H9 (cell line): ENCODE measurements around the gene NOTCH1. TPM values are rescaled to one million over a fixed set of nuclear protein-coding genes. Genes with fewer than 3 reads are reported as not detected.

ENCODE experiments used
- DNase-seq: peaks from one replicate; pipeline ENCODE4 v3.0.0-alpha.2; 2017
- H2AFZ ChIP-seq: one replicate; pipeline ENCODE4 v1.6.1; 2013; ENCODE audit warnings: mild to moderate bottlenecking, low read length, control low read depth, moderate library complexity
- H2AK5ac ChIP-seq: 2 replicates; pipeline ENCODE4 v1.6.1; 2013; ENCODE audit warnings: low read length, control low read depth, mixed read lengths; ENCODE audit not compliant: insufficient read length
- H2BK120ac ChIP-seq: one replicate; pipeline ENCODE4 v1.6.1; 2013; ENCODE audit warnings: low read depth, mild to moderate bottlenecking, low read length, control low read depth, inconsistent platforms; ENCODE audit not compliant: poor library complexity, severe bottlenecking
- H2BK12ac ChIP-seq: 2 replicates; pipeline ENCODE4 v1.6.1; 2013; ENCODE audit warnings: low read length, control low read depth, mixed read lengths, low read depth; ENCODE audit not compliant: insufficient read length
- H2BK15ac ChIP-seq: 2 replicates; pipeline ENCODE4 v1.6.1; 2013; ENCODE audit warnings: low read depth, low read length, control low read depth
- H2BK20ac ChIP-seq: one replicate; pipeline ENCODE4 v1.6.1; 2013; ENCODE audit warnings: low read depth, mild to moderate bottlenecking, low read length, control low read depth, inconsistent platforms; ENCODE audit not compliant: poor library complexity, severe bottlenecking
- H2BK5ac ChIP-seq: 2 replicates; pipeline ENCODE4 v1.6.1; 2013; ENCODE audit warnings: low read length, control low read depth, mixed read lengths; ENCODE audit not compliant: insufficient read length
- H3K14ac ChIP-seq: 2 replicates; pipeline ENCODE4 v1.6.1; 2013; ENCODE audit warnings: low read length, control low read depth; ENCODE audit not compliant: insufficient read depth
- H3K18ac ChIP-seq: 2 replicates; pipeline ENCODE4 v1.6.1; 2013; ENCODE audit warnings: low read depth, mild to moderate bottlenecking, mixed read lengths, low read length, control low read depth; ENCODE audit not compliant: insufficient read length
- H3K23ac ChIP-seq: 2 replicates; pipeline ENCODE4 v1.6.1; 2013; ENCODE audit warnings: low read length, control low read depth, mixed read lengths, low read depth; ENCODE audit not compliant: insufficient read length
- H3K23me2 ChIP-seq: 2 replicates; pipeline ENCODE4 v1.6.1; 2013; ENCODE audit warnings: low read depth, mild to moderate bottlenecking, mixed read lengths, low read length, control low read depth; ENCODE audit not compliant: insufficient read length, poor library complexity, severe bottlenecking
- H3K27ac ChIP-seq: 2 replicates; pipeline ENCODE4 v1.5.1; 2013; ENCODE audit warnings: low read length, control low read depth, mixed read lengths, low read depth; ENCODE audit not compliant: insufficient read length
- H3K27me3 ChIP-seq: 2 replicates; pipeline ENCODE4 v1.6.1; 2013; ENCODE audit warnings: low read length, control low read depth, inconsistent platforms; ENCODE audit not compliant: insufficient read depth
- H3K4ac ChIP-seq: 2 replicates; pipeline ENCODE4 v1.6.1; 2013; ENCODE audit warnings: low read depth, mild to moderate bottlenecking, control low read depth, inconsistent platforms, low read length, moderate library complexity
- H3K4me1 ChIP-seq: 2 replicates; pipeline ENCODE4 v1.6.1; 2013; ENCODE audit warnings: low read length, control low read depth, inconsistent platforms; ENCODE audit not compliant: insufficient read depth
- H3K4me2 ChIP-seq: 2 replicates; pipeline ENCODE4 v1.6.1; 2013; ENCODE audit warnings: low read length, control low read depth, mixed read lengths; ENCODE audit not compliant: insufficient read length, insufficient read depth
- H3K56ac ChIP-seq: 2 replicates; pipeline ENCODE4 v1.6.1; 2013; ENCODE audit warnings: low read depth, mild to moderate bottlenecking, mixed read lengths, low read length, control low read depth; ENCODE audit not compliant: insufficient read length
- H3K79me1 ChIP-seq: 2 replicates; pipeline ENCODE4 v1.6.1; 2013; ENCODE audit warnings: low read depth, mild to moderate bottlenecking, moderate library complexity, low read length, control low read depth, inconsistent platforms; ENCODE audit not compliant: insufficient read depth, poor library complexity, severe bottlenecking
- H3K79me2 ChIP-seq: 2 replicates; pipeline ENCODE4 v1.6.1; 2013; ENCODE audit warnings: low read length, control low read depth, inconsistent platforms; ENCODE audit not compliant: insufficient read depth
- H3K9ac ChIP-seq: 2 replicates; pipeline ENCODE4 v1.6.1; 2013; ENCODE audit warnings: low read length, control low read depth, mixed read lengths; ENCODE audit not compliant: insufficient read length; ENCODE audit errors: extremely low read depth
- H3K9me3 ChIP-seq: one replicate; pipeline ENCODE4 v1.6.1; 2013; ENCODE audit warnings: low read depth, low read length, inconsistent platforms; ENCODE audit not compliant: control insufficient read depth
- H3T11ph ChIP-seq: one replicate; pipeline ENCODE4 v1.6.1; 2013; ENCODE audit warnings: mild to moderate bottlenecking, low read length, control low read depth, inconsistent platforms
- H4K20me1 ChIP-seq: one replicate; pipeline ENCODE4 v1.6.1; 2013; ENCODE audit not compliant: control insufficient read depth, insufficient read length, insufficient read depth
- H4K5ac ChIP-seq: 2 replicates; pipeline ENCODE4 v1.6.1; 2013; ENCODE audit warnings: low read depth, mild to moderate bottlenecking, mixed read lengths, low read length, control low read depth; ENCODE audit not compliant: insufficient read length
- H4K8ac ChIP-seq: replicated peaks from 2 replicates; pipeline ENCODE4 v1.6.1; 2013; ENCODE audit warnings: low read length, control low read depth, mixed read lengths, low read depth; ENCODE audit not compliant: insufficient read length
- H4K91ac ChIP-seq: 2 replicates; pipeline ENCODE4 v1.6.1; 2013; ENCODE audit warnings: low read depth, mild to moderate bottlenecking, moderate library complexity, mixed read lengths, low read length, control low read depth; ENCODE audit not compliant: insufficient read length
- H3K27ac Mint-ChIP-seq, 3 experiments: 2 replicates in 2 of 3; 3 replicates in 1 of 3; pipeline ENCODE4 v1.8.0; 2020 to 2021; ENCODE audit warnings: mixed read lengths in 3 of 3, mild to moderate bottlenecking in 1 of 3, moderate library complexity in 1 of 3
- H3K27me3 Mint-ChIP-seq: 2 replicates; pipeline ENCODE4 v1.8.0; 2021; ENCODE audit warnings: low read depth, mild to moderate bottlenecking, moderate library complexity, mixed read lengths
- H3K36me3 Mint-ChIP-seq, 3 experiments: 2 replicates in 2 of 3; 3 replicates in 1 of 3; pipeline ENCODE4 v1.8.0; 2020 to 2021; ENCODE audit warnings: low read depth in 3 of 3, mixed read lengths in 3 of 3; ENCODE audit not compliant: insufficient read depth in 1 of 3
- H3K4me1 Mint-ChIP-seq, 2 experiments: 2 replicates each; pipeline ENCODE4 v1.8.0; 2020; ENCODE audit warnings: mixed read lengths in 2 of 2
- H3K4me3 Mint-ChIP-seq, 2 experiments: 2 replicates in 1 of 2; 3 replicates in 1 of 2; pipeline ENCODE4 v1.8.0; 2020 to 2021; ENCODE audit warnings: mild to moderate bottlenecking in 2 of 2, mixed read lengths in 2 of 2, moderate library complexity in 1 of 2
- H3K9me3 Mint-ChIP-seq, 2 experiments: 2 replicates in 1 of 2; 3 replicates in 1 of 2; pipeline ENCODE4 v1.8.0; 2020; ENCODE audit warnings: mild to moderate bottlenecking in 2 of 2, mixed read lengths in 2 of 2, moderate library complexity in 1 of 2
- CTCF ChIP-seq: fragments of 200-600 bp; sonication (generic); conservative IDR thresholded peaks from 3 replicates; pipeline ENCODE4 v1.8.0; 2021; ENCODE audit warnings: antibody characterized with exemption, mild to moderate bottlenecking
- WGBS: extraction: QIAGEN DNeasy Blood & Tissue Kit; methylation state at CpG from one replicate; pipeline ENCODE4 v1.1.7; 2013; ENCODE audit warnings: missing lambda C conversion rate, low lambda C conversion rate, mixed read lengths; ENCODE audit not compliant: insufficient read length; ENCODE audit errors: extremely low coverage; 5-methylcytosine and 5-hydroxymethylcytosine counted together
- total RNA-seq: library from RNA; stranded (reverse); gene quantifications from 2 replicates; pipeline ENCODE4 v1.2.1, GENCODE V29; 2021

NOTCH1 gene
- total RNA-seq, 1 experiment from 2014 or later: 71.6 TPM

- no peaks in the 10 kb centered on the region for H3K9me3 ChIP-seq
- WGBS: no CpG with 5 or more reads among the region's 38 CpGs
- no peak overlapping the region for H3K14ac ChIP-seq
- no peak overlapping the region for H2BK5ac ChIP-seq
- no peak overlapping the region for H3K18ac ChIP-seq
- no peak overlapping the region for H2BK120ac ChIP-seq
- H4K91ac ChIP-seq: no peak overlapping the region
- H3K79me2 ChIP-seq: no peaks in the 10 kb centered on the region
- H3K27ac Mint-ChIP-seq: no peak overlapping the region
- no peaks in the 10 kb centered on the region for H3K9me3 Mint-ChIP-seq
- no peaks in the 10 kb centered on the region for H4K20me1 ChIP-seq
- no peak overlapping the region for H3K4me2 ChIP-seq
- no peak overlapping the region for H3K9ac ChIP-seq
- no peaks in the 10 kb centered on the region for H3K23me2 ChIP-seq
- no peaks in the 10 kb centered on the region for H3K27me3 ChIP-seq
- no peak overlapping the region for H3K4ac ChIP-seq
- no peak overlapping the region for H3K23ac ChIP-seq
- H3K4me1 Mint-ChIP-seq: no peaks in the 10 kb centered on the region
- no peak overlapping the region for H3K27ac ChIP-seq
- no peak overlapping the region for H2AFZ ChIP-seq
- no peak for TF ChIP-seq CTCF
- H3K56ac ChIP-seq: no peak overlapping the region
- H2BK12ac ChIP-seq: no peak overlapping the region
- no peak overlapping the region for H4K8ac ChIP-seq
- H3K27me3 Mint-ChIP-seq: no peaks in the 10 kb centered on the region
- no peaks in the 10 kb centered on the region for H3K79me1 ChIP-seq
- H3K4me1 ChIP-seq: no peaks in the 10 kb centered on the region
- no peak overlapping the region for H2BK20ac ChIP-seq
- H2AK5ac ChIP-seq: no peak overlapping the region
- H4K5ac ChIP-seq: no peak overlapping the region
- no peak overlapping the region for H2BK15ac ChIP-seq
- H3T11ph ChIP-seq: no peak overlapping the region
- DNase-seq: no peak
- no peak overlapping the region for H3K4me3 Mint-ChIP-seq
- peaks cover 12 to 64% (median 61%) of the 10 kb centered on the region in 3 experiments; a peak in 6 of 7 replicates for H3K36me3 Mint-ChIP-seq
Measured at GRCh38 chr9:136502196-136502595, 43.7 kb downstream of the NOTCH1 start.
